Neuronal stem cell (in vitro differentiated cells): ENCODE results near the gene MAML2.

Experiments
- DNase-seq: peaks from one replicate; pipeline ENCODE4 v3.0.0-alpha.2; 2013; ENCODE audit warnings: low spot score
- H2AFZ ChIP-seq: one replicate; pipeline ENCODE4 v1.6.1; 2013; ENCODE audit warnings: mild to moderate bottlenecking, low read length, inconsistent platforms
- H2AK5ac ChIP-seq: 2 replicates; pipeline ENCODE4 v1.6.1; 2013; ENCODE audit warnings: low read depth, mild to moderate bottlenecking, inconsistent platforms, low read length, moderate library complexity, mixed read lengths
- H2BK120ac ChIP-seq: 2 replicates; pipeline ENCODE4 v1.6.1; 2013; ENCODE audit warnings: low read depth, mild to moderate bottlenecking, inconsistent platforms, low read length, moderate library complexity, mixed read lengths
- H2BK12ac ChIP-seq: one replicate; pipeline ENCODE4 v1.6.1; 2013; ENCODE audit warnings: low read length, inconsistent platforms
- H2BK15ac ChIP-seq: 2 replicates; pipeline ENCODE4 v1.6.1; 2013; ENCODE audit warnings: mild to moderate bottlenecking, low read length, inconsistent platforms, mixed read lengths
- H2BK5ac ChIP-seq: one replicate; pipeline ENCODE4 v1.6.1; 2013; ENCODE audit warnings: inconsistent platforms, mild to moderate bottlenecking, low read length, moderate library complexity
- H3K14ac ChIP-seq: one replicate; pipeline ENCODE4 v1.6.1; 2013; ENCODE audit warnings: low read length, inconsistent platforms
- H3K18ac ChIP-seq: 2 replicates; pipeline ENCODE4 v1.6.1; 2013; ENCODE audit warnings: low read length, inconsistent platforms
- H3K23ac ChIP-seq: 2 replicates; pipeline ENCODE4 v1.6.1; 2013; ENCODE audit warnings: low read depth, mild to moderate bottlenecking, mixed read lengths, low read length, inconsistent platforms; ENCODE audit not compliant: poor library complexity
- H3K27ac ChIP-seq: replicated peaks from 3 replicates; pipeline ENCODE4 v1.5.1; 2013; ENCODE audit warnings: low read length, inconsistent platforms
- H3K27me3 ChIP-seq, 3 experiments: 2 replicates each; pipeline ENCODE4 v1.6.1; 2013; ENCODE audit warnings: low read length in 3 of 3, mild to moderate bottlenecking in 2 of 3, inconsistent platforms in 1 of 3, low read depth in 1 of 3, mixed read lengths in 1 of 3, moderate library complexity in 1 of 3; ENCODE audit not compliant: control insufficient read depth in 3 of 3, insufficient read depth in 3 of 3
- H3K36me3 ChIP-seq, 2 donors: replicated peaks in 1 of 2; 2 replicates each; pipeline ENCODE4 v1.6.1; 2013; ENCODE audit warnings: low read length in 2 of 2; ENCODE audit not compliant: control insufficient read depth in 2 of 2, insufficient read depth in 2 of 2
- H3K4ac ChIP-seq: 2 replicates; pipeline ENCODE4 v1.6.1; 2013; ENCODE audit warnings: inconsistent platforms, mild to moderate bottlenecking, low read length, moderate library complexity
- H3K4me1 ChIP-seq, 2 donors: 1 replicate in 1 of 2; 2 replicates in 1 of 2; pipeline ENCODE4 v1.6.1; 2013; ENCODE audit warnings: low read length in 2 of 2, low read depth in 1 of 2; ENCODE audit not compliant: control insufficient read depth in 2 of 2, insufficient read depth in 1 of 2
- H3K4me2 ChIP-seq: one replicate; pipeline ENCODE4 v1.6.1; 2013; ENCODE audit warnings: mild to moderate bottlenecking, low read length, inconsistent platforms; ENCODE audit not compliant: insufficient read depth, poor library complexity, severe bottlenecking
- H3K4me3 ChIP-seq, 2 donors: 2 replicates each; pipeline ENCODE4 v1.5.1; 2013; ENCODE audit warnings: low read length in 2 of 2, mild to moderate bottlenecking in 2 of 2, inconsistent platforms in 1 of 2, moderate library complexity in 1 of 2
- H3K79me1 ChIP-seq: one replicate; pipeline ENCODE4 v1.6.1; 2013; ENCODE audit warnings: low read depth, mild to moderate bottlenecking, inconsistent platforms, low read length, moderate library complexity
- H3K9ac ChIP-seq: one replicate; pipeline ENCODE4 v1.6.1; 2013; ENCODE audit warnings: mild to moderate bottlenecking, low read depth, low read length, inconsistent platforms; ENCODE audit not compliant: poor library complexity
- H3K9me3 ChIP-seq, 2 donors: replicated peaks in 1 of 2; 2 replicates each; pipeline versions ENCODE3 to v1.6.1; 2013; ENCODE audit warnings: low read length in 2 of 2, mild to moderate bottlenecking in 2 of 2, inconsistent platforms in 1 of 2, low read depth in 1 of 2, mixed read lengths in 1 of 2, moderate library complexity in 1 of 2; ENCODE audit not compliant: control insufficient read depth in 2 of 2, insufficient read depth in 1 of 2
- H4K8ac ChIP-seq: one replicate; pipeline ENCODE4 v1.6.1; 2013; ENCODE audit warnings: low read depth, mild to moderate bottlenecking, inconsistent platforms, low read length, moderate library complexity
- H4K91ac ChIP-seq: one replicate; pipeline ENCODE4 v1.6.1; 2013; ENCODE audit warnings: low read length, low read depth, mild to moderate bottlenecking, inconsistent platforms; ENCODE audit not compliant: poor library complexity
- WGBS, 2 donors: extraction: QIAGEN DNeasy Blood & Tissue Kit; methylation state at CpG; one replicate each; pipeline ENCODE4 v1.1.7; 2013; ENCODE audit warnings: missing lambda C conversion rate in 2 of 2, mixed read lengths in 1 of 2; ENCODE audit not compliant: insufficient read length in 2 of 2, insufficient replicate concordance in 1 of 2; ENCODE audit errors: extremely low coverage in 2 of 2; 5-methylcytosine and 5-hydroxymethylcytosine counted together

MAML2 gene

GRCh38 chr11:96199563-96200025 is 143.4 kb downstream of the MAML2 start:
- Histone ChIP-seq H3K4me3 (no peak overlapping the region), H3K9ac (no peak overlapping the region), H3K27ac (no peak overlapping the region), H3K9me3 (peaks cover 0 to 7% of the 10 kb centered on the region in 2 donors), H3K4me2 (no peak overlapping the region), H2BK5ac (no peak overlapping the region), H2BK15ac (no peak overlapping the region), H2AFZ (no peak overlapping the region), H3K14ac (no peak overlapping the region), H4K8ac (no peak overlapping the region), H2AK5ac (no peak overlapping the region), H3K27me3 (no peaks in the 10 kb centered on the region), H4K91ac (no peak overlapping the region), H3K23ac (no peak overlapping the region), H2BK12ac (no peak overlapping the region), H3K4ac (no peak overlapping the region), H3K4me1 (peaks cover 15 to 35% of the 10 kb centered on the region in 2 donors), H3K36me3 (no peaks in the 10 kb centered on the region), H3K79me1 (no peaks in the 10 kb centered on the region), H3K18ac (no peak overlapping the region), H2BK120ac (no peak overlapping the region)
- no CpG with 5 or more reads among the region's 10 CpGs for WGBS, 2 donors
- DNase-seq, result no peak

DNA sequence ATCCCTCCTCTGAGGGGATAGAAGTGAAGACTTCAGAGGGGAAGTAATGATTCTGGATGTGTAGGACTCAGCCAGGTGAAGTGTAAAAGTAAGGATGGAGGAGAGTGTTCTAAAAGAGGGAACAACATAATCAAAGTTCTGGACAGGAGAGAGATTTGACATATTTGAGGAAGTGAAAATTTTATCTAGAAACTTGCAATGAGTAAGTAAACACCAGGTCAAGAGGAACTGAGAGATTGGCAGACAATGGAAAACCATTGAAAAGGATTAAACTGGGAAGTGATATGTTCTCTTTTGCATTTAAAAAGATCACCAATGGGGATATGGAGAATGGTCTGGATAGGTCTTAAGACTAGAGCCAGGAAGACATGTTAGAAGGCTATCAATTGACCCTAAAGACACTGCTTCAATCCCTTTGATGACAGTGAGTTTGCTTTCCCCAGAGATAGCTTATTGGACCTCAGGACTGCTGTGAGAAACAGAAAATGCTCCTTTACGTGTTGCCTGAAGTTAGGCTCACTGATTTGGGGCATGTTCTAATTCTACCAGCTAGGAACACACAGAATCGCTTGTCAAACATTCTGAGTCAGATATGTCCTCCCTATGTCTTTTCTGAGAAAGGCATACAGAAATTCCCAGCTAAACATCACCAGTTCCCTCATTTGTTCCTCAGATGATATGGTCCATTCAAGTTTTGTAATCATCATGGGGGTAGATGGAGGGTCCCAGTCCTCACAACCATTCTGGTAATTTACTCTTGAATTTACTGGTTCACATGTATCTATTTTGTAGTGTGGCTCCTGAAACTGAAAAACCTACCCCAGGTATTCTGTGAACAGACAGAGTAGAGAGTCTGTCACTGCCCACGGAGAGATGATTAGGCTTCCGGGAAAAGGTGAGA is 144.9 kb downstream of the MAML2 start:
- no peaks in the 10 kb centered on the region for H3K27me3 ChIP-seq
- no peak overlapping the region for H3K27ac ChIP-seq
- no peaks in the 10 kb centered on the region for H3K79me1 ChIP-seq
- H2BK5ac ChIP-seq, result no peak overlapping the region
- no CpG with 5 or more reads among the region's 4 CpGs for WGBS, 2 donors
- H4K91ac ChIP-seq, result no peak overlapping the region
- no peak overlapping the region for H2BK12ac ChIP-seq
- H3K18ac ChIP-seq, result no peak overlapping the region
- H3K14ac ChIP-seq, result no peak overlapping the region
- no peak overlapping the region for H3K4me3 ChIP-seq
- no peak overlapping the region for H2AK5ac ChIP-seq
- H3K4me2 ChIP-seq, result no peak overlapping the region
- H3K9ac ChIP-seq, result no peak overlapping the region
- no peak overlapping the region for H2BK120ac ChIP-seq
- H4K8ac ChIP-seq, result no peak overlapping the region
- DNase-seq, result no peak
- no peak overlapping the region for H3K4ac ChIP-seq
- H3K23ac ChIP-seq, result no peak overlapping the region
- H3K9me3 ChIP-seq, result peaks cover 0 to 7% of the 10 kb centered on the region in 2 donors
- no peak overlapping the region for H2BK15ac ChIP-seq
- no peak overlapping the region for H2AFZ ChIP-seq
- peaks cover 17 to 48% of the 10 kb centered on the region in 2 donors for H3K4me1 ChIP-seq
- H3K36me3 ChIP-seq, result no peaks in the 10 kb centered on the region

- Histone ChIP-seq H3K4me1 (peaks cover 17 to 48% of the 10 kb centered on the region in 2 donors), H3K4me2 (no peak overlapping the region), H3K9ac (no peak overlapping the region), H3K9me3 (peaks cover 0 to 7% of the 10 kb centered on the region in 2 donors), H2BK12ac (no peak overlapping the region), H3K14ac (no peak overlapping the region), H3K79me1 (no peaks in the 10 kb centered on the region), H3K4me3 (no peak overlapping the region), H3K4ac (no peak overlapping the region), H3K18ac (no peak overlapping the region), H4K8ac (no peak overlapping the region), H2BK5ac (no peak overlapping the region), H3K27me3 (no peaks in the 10 kb centered on the region), H4K91ac (no peak overlapping the region), H2AK5ac (no peak overlapping the region), H3K23ac (no peak overlapping the region), H2BK120ac (no peak overlapping the region), H2AFZ (no peak overlapping the region), H3K27ac (no peak overlapping the region), H3K36me3 (no peaks in the 10 kb centered on the region), H2BK15ac (no peak overlapping the region)
- no peak for DNase-seq
- WGBS, 2 donors, result no CpG with 5 or more reads among the region's 1 CpG
Observed at GRCh38 chr11:96197103-96197502, 145.9 kb downstream of the MAML2 start.

DNA sequence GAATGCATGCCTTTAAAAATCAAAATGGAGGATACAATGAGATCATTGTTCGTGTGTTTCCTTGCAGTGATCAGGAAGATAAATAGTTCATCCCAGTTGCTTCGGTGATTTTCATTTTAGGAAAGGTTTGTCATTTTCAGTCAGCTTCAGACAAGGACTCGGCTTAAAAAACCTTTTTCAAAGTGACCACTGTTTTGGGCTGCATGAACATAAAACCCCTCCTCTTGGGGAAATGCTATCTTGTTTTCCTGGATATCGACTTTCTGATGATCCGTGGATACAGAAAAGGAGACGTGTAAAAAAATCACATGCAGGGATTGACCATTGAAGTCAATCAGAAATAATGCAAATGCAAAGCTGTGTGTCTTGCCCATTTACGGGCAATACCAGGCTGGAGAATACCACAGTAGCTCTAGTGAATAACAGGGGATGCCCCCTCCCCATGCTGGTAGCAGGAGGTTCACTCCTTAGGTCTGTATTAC is 146.8 kb downstream of the MAML2 start:
- Histone ChIP-seq H3K14ac (no peak overlapping the region), H3K79me1 (no peaks in the 10 kb centered on the region), H3K9me3 (peaks cover 0 to 7% of the 10 kb centered on the region in 2 donors), H2BK15ac (no peak overlapping the region), H3K27me3 (no peaks in the 10 kb centered on the region), H2AK5ac (no peak overlapping the region), H3K4me2 (no peak overlapping the region), H4K8ac (no peak overlapping the region), H4K91ac (no peak overlapping the region), H2BK5ac (no peak overlapping the region), H3K9ac (no peak overlapping the region), H3K4me3 (no peak overlapping the region), H2AFZ (no peak overlapping the region), H3K36me3 (no peaks in the 10 kb centered on the region), H2BK120ac (no peak overlapping the region), H2BK12ac (no peak overlapping the region), H3K18ac (no peak overlapping the region), H3K4me1 (peaks cover 17 to 48% of the 10 kb centered on the region in 2 donors), H3K27ac (no peak overlapping the region), H3K23ac (no peak overlapping the region), H3K4ac (no peak overlapping the region)
- no CpG with 5 or more reads among the region's 7 CpGs for WGBS, 2 donors
- no peak for DNase-seq
